Lower lobe of right lung (tissue), 2 donors: ENCODE results near the gene KLC4. TPM values are rescaled to one million over a fixed set of nuclear protein-coding genes. Genes with fewer than 3 reads are reported as not detected.

Source experiments
- ATAC-seq, 2 donors: fragments of 200-7000 bp; cut with Tn5 transposase; one replicate each; pipeline ENCODE4 v1.9.1; 2020 to 2022; ENCODE audit warnings: mild to moderate bottlenecking in 2 of 2, moderate library complexity in 2 of 2
- DNase-seq: peaks from one replicate; pipeline ENCODE4 v3.0.0-alpha.2; 2020
- H3K27ac ChIP-seq: fragments of 200-600 bp; one replicate; pipeline ENCODE4 v1.8.0; 2022
- H3K27me3 ChIP-seq: fragments of 200-600 bp; one replicate; pipeline ENCODE4 v1.8.0; 2022; ENCODE audit warnings: low read depth
- H3K36me3 ChIP-seq: fragments of 200-600 bp; one replicate; pipeline ENCODE4 v1.8.0; 2022; ENCODE audit warnings: mild to moderate bottlenecking
- H3K4me1 ChIP-seq: fragments of 200-600 bp; one replicate; pipeline ENCODE4 v1.8.0; 2022
- H3K4me3 ChIP-seq: fragments of 200-600 bp; one replicate; pipeline ENCODE4 v1.8.0; 2022; ENCODE audit warnings: mild to moderate bottlenecking
- H3K9me3 ChIP-seq: fragments of 200-600 bp; one replicate; pipeline ENCODE4 v1.8.0; 2022
- CTCF ChIP-seq: fragments of 200-600 bp; IDR thresholded peaks from one replicate; pipeline ENCODE4 v1.8.0; 2022; ENCODE audit warnings: antibody characterized with exemption, mild to moderate bottlenecking
- intact Hi-C: fragments of 100-400 bp; cut with DNase I; formaldehyde crosslinking; loops from one replicate; pipeline ENCODE4 v1.11.0; 2022
- long read RNA-seq: library from polyadenylated mRNA; unstranded; transcript quantifications from one replicate; pipeline ENCODE4 v2.0.0, GENCODE V29; 2021
- total RNA-seq: library from RNA; stranded (reverse); fragmentation: NEBNext Ultra II Directional; extraction: Animal tissue kit (Norgen Biotek cat#: 25700); gene quantifications from one replicate; pipeline ENCODE4 v1.2.1, GENCODE V29; 2021
- donor health status: DM: no; HTN: yes; CAD: no; lungs with severe emphysema.

The KLC4 gene
- 45.2 TPM for total RNA-seq
- long read RNA-seq, transcript KLC4-202 (16 exons, 2,404 nt), result major isoform, 13 of 47 reads
- long read RNA-seq, partial matches to known transcripts, result 19 of 47 reads
- long read RNA-seq, other reads (novel, unspliced or antisense), result 10 of 47 reads

- TF ChIP-seq CTCF, result no peak
- ATAC-seq, result peak; percentile 98
- intact Hi-C loops, result no loop called here
Observed at GRCh38 chr6:43059168-43060033, at the start of gene KLC4, which contains the start of gene MRPL2. KLC4 (plus strand) TSS chr6:43059631; CDS start chr6:43061336, 1,705 bp downstream. MRPL2 (minus strand) TSS chr6:43059434; CDS start chr6:43059381, 53 bp downstream.

GRCh38 chr6:43011207-43011606 is 48.2 kb upstream of the KLC4 start:
- intact Hi-C loops, result no loop called here
- no peaks in the 10 kb centered on the region for H3K27me3 ChIP-seq
- no peak for TF ChIP-seq CTCF
- H3K4me3 ChIP-seq, result no peak overlapping the region
- no peaks in the 10 kb centered on the region for H3K9me3 ChIP-seq
- DNase-seq (no peak), ATAC-seq (no peak)
- peaks cover 58% of the 10 kb centered on the region for H3K36me3 ChIP-seq
- peaks cover 28% of the 10 kb centered on the region for H3K4me1 ChIP-seq
- no peak overlapping the region for H3K27ac ChIP-seq

More at GRCh38 chr6:43059168-43060033, at the start of gene KLC4, which contains the start of gene MRPL2:
- peaks cover 26% of the 10 kb centered on the region for H3K4me1 ChIP-seq
- peak; percentile 98 for DNase-seq
- peak within 1 kb of the TSS; percentile 89 for H3K27ac ChIP-seq
- H3K9me3 ChIP-seq, result no peaks in the 10 kb centered on the region
- H3K27me3 ChIP-seq, result no peaks in the 10 kb centered on the region
- H3K36me3 ChIP-seq, result peaks cover 54% of the 10 kb centered on the region
- peak within 1 kb of the TSS; percentile 83 for H3K4me3 ChIP-seq

GRCh38 chr6:43012364-43012763 is 47.1 kb upstream of the KLC4 start:
- ATAC-seq (no peak), DNase-seq (no peak)
- intact Hi-C loops, result no loop called here
- peaks cover 39% of the 10 kb centered on the region for H3K4me1 ChIP-seq
- peaks cover 52% of the 10 kb centered on the region for H3K36me3 ChIP-seq
- TF ChIP-seq CTCF, result no peak
- no peak overlapping the region for H3K27ac ChIP-seq
- no peaks in the 10 kb centered on the region for H3K27me3 ChIP-seq
- H3K9me3 ChIP-seq, result no peaks in the 10 kb centered on the region
- H3K4me3 ChIP-seq, result peak overlapping the region; percentile 69

GRCh38 chr6:43013097-43013842 is 46.2 kb upstream of the KLC4 start:
- Histone ChIP-seq H3K4me1 (peaks cover 41% of the 10 kb centered on the region), H3K27ac (peak overlapping the region; percentile 72), H3K4me3 (peak overlapping the region; percentile 69), H3K27me3 (no peaks in the 10 kb centered on the region), H3K36me3 (peaks cover 52% of the 10 kb centered on the region), H3K9me3 (no peaks in the 10 kb centered on the region)
- no peak for DNase-seq
- intact Hi-C loops, result no loop called here
- peak in 1 of 2 donors; percentile 55 for ATAC-seq
- TF ChIP-seq CTCF, result no peak

GRCh38 chr6:43013843-43014433 is 45.5 kb upstream of the KLC4 start, which contains the start of the genes KLHDC3 and MEA1:
KLHDC3 (plus strand) TSS chr6:43014249; CDS start chr6:43017193, 2,944 bp downstream.
MEA1 (minus strand) TSS chr6:43013946; CDS start chr6:43013813, 133 bp downstream.
- DNase-seq (peak; percentile 99), ATAC-seq (peak; percentile 99)
- intact Hi-C loops, result no loop called here
- no peak for TF ChIP-seq CTCF
- peaks cover 52% of the 10 kb centered on the region for H3K36me3 ChIP-seq
- no peaks in the 10 kb centered on the region for H3K27me3 ChIP-seq
- H3K4me1 ChIP-seq, result peaks cover 41% of the 10 kb centered on the region
- peak within 1 kb of the TSS; percentile 69 for H3K4me3 ChIP-seq
- H3K27ac ChIP-seq, result peak within 1 kb of the TSS; percentile 76
- H3K9me3 ChIP-seq, result no peaks in the 10 kb centered on the region
